ENCODE results near the gene PTH1R.

Gene PTH1R

GRCh38 chr3:46869440-46869839 lies 8.1 kb upstream of the PTH1R start:
- H3K4me1 ChIP-seq (ENCODE audit: control insufficient read depth, insufficient read depth, low read length): peaks cover 13% of the 10 kb centered on the region

GRCh38 chr3:46870651-46871050 lies 6.9 kb upstream of the PTH1R start:
- Histone ChIP-seq H3K36me3 (ENCODE audit: control insufficient read depth, insufficient read depth, low read length) (no peaks in the 10 kb centered on the region), H3K27me3 (ENCODE audit: control insufficient read depth, insufficient read depth, low read length) (peaks cover 4% of the 10 kb centered on the region), H3K4me3 (ENCODE audit: low read length) (no peak overlapping the region), H3K9me3 (ENCODE audit: control insufficient read depth, low read length) (no peaks in the 10 kb centered on the region), H3K9ac (ENCODE audit: low read length) (no peak overlapping the region), H3K4me1 (ENCODE audit: control insufficient read depth, insufficient read depth, low read length) (peaks cover 13% of the 10 kb centered on the region)

More at GRCh38 chr3:46869440-46869839, 8.1 kb upstream of the PTH1R start:
- Histone ChIP-seq H3K9ac (ENCODE audit: low read length) (no peak overlapping the region), H3K4me3 (ENCODE audit: low read length) (no peak overlapping the region), H3K27me3 (ENCODE audit: control insufficient read depth, insufficient read depth, low read length) (peaks cover 4% of the 10 kb centered on the region), H3K9me3 (ENCODE audit: control insufficient read depth, low read length) (no peaks in the 10 kb centered on the region), H3K36me3 (ENCODE audit: control insufficient read depth, insufficient read depth, low read length) (no peaks in the 10 kb centered on the region)

GRCh38 chr3:46871222-46871621 lies 6.3 kb upstream of the PTH1R start:
- no peak overlapping the region for H3K9ac ChIP-seq (ENCODE audit: low read length)
- no peaks in the 10 kb centered on the region for H3K9me3 ChIP-seq (ENCODE audit: control insufficient read depth, low read length)
- peaks cover 4% of the 10 kb centered on the region for H3K27me3 ChIP-seq (ENCODE audit: control insufficient read depth, insufficient read depth, low read length)
- H3K4me3 ChIP-seq (ENCODE audit: low read length): no peak overlapping the region
- peaks cover 13% of the 10 kb centered on the region for H3K4me1 ChIP-seq (ENCODE audit: control insufficient read depth, insufficient read depth, low read length)
- H3K36me3 ChIP-seq (ENCODE audit: control insufficient read depth, insufficient read depth, low read length): no peaks in the 10 kb centered on the region

- Histone ChIP-seq H3K4me1 (ENCODE audit: control insufficient read depth, insufficient read depth, low read length) (no peaks in the 10 kb centered on the region), H3K36me3 (ENCODE audit: control insufficient read depth, insufficient read depth, low read length) (no peaks in the 10 kb centered on the region), H3K9ac (ENCODE audit: low read length) (no peak overlapping the region), H3K27me3 (ENCODE audit: control insufficient read depth, insufficient read depth, low read length) (peaks cover 4% of the 10 kb centered on the region), H3K9me3 (ENCODE audit: control insufficient read depth, low read length) (no peaks in the 10 kb centered on the region), H3K4me3 (ENCODE audit: low read length) (no peak overlapping the region)
Measured at GRCh38 chr3:46873521-46873920, 4.0 kb upstream of the PTH1R start.

GRCh38 chr3:46874430-46874829 lies 3.1 kb upstream of the PTH1R start:
- Histone ChIP-seq H3K36me3 (ENCODE audit: control insufficient read depth, insufficient read depth, low read length) (no peaks in the 10 kb centered on the region), H3K4me1 (ENCODE audit: control insufficient read depth, insufficient read depth, low read length) (no peaks in the 10 kb centered on the region), H3K9ac (ENCODE audit: low read length) (no peak overlapping the region), H3K9me3 (ENCODE audit: control insufficient read depth, low read length) (no peaks in the 10 kb centered on the region), H3K27me3 (ENCODE audit: control insufficient read depth, insufficient read depth, low read length) (peaks cover 4% of the 10 kb centered on the region), H3K4me3 (ENCODE audit: low read length) (no peak overlapping the region)

- peaks cover 12% of the 10 kb centered on the region for H3K27me3 ChIP-seq (ENCODE audit: control insufficient read depth, insufficient read depth, low read length)
- H3K4me3 ChIP-seq (ENCODE audit: low read length): no peak overlapping the region
- H3K9me3 ChIP-seq (ENCODE audit: control insufficient read depth, low read length): no peaks in the 10 kb centered on the region
- no peaks in the 10 kb centered on the region for H3K4me1 ChIP-seq (ENCODE audit: control insufficient read depth, insufficient read depth, low read length)
- no peak overlapping the region for H3K9ac ChIP-seq (ENCODE audit: low read length)
- H3K36me3 ChIP-seq (ENCODE audit: control insufficient read depth, insufficient read depth, low read length): no peaks in the 10 kb centered on the region
Measured at GRCh38 chr3:46875560-46875959, 2.0 kb upstream of the PTH1R start.

- no peak overlapping the region for H3K4me3 ChIP-seq (ENCODE audit: low read length)
- no peaks in the 10 kb centered on the region for H3K9me3 ChIP-seq (ENCODE audit: control insufficient read depth, low read length)
- H3K4me1 ChIP-seq (ENCODE audit: control insufficient read depth, insufficient read depth, low read length): no peaks in the 10 kb centered on the region
- no peaks in the 10 kb centered on the region for H3K36me3 ChIP-seq (ENCODE audit: control insufficient read depth, insufficient read depth, low read length)
- no peak overlapping the region for H3K9ac ChIP-seq (ENCODE audit: low read length)
- peaks cover 19% of the 10 kb centered on the region for H3K27me3 ChIP-seq (ENCODE audit: control insufficient read depth, insufficient read depth, low read length)
Measured at GRCh38 chr3:46876313-46877300, 914 bp upstream of the PTH1R start.

GRCh38 chr3:46878781-46879436 lies 1.4 kb downstream of the PTH1R start:
- Histone ChIP-seq H3K36me3 (ENCODE audit: control insufficient read depth, insufficient read depth, low read length) (no peaks in the 10 kb centered on the region), H3K27me3 (ENCODE audit: control insufficient read depth, insufficient read depth, low read length) (peaks cover 36% of the 10 kb centered on the region), H3K9me3 (ENCODE audit: control insufficient read depth, low read length) (no peaks in the 10 kb centered on the region), H3K4me3 (ENCODE audit: low read length) (no peak overlapping the region), H3K9ac (ENCODE audit: low read length) (no peak overlapping the region), H3K4me1 (ENCODE audit: control insufficient read depth, insufficient read depth, low read length) (no peaks in the 10 kb centered on the region)

- Histone ChIP-seq H3K27me3 (ENCODE audit: control insufficient read depth, insufficient read depth, low read length) (peaks cover 54% of the 10 kb centered on the region), H3K9me3 (ENCODE audit: control insufficient read depth, low read length) (no peaks in the 10 kb centered on the region), H3K36me3 (ENCODE audit: control insufficient read depth, insufficient read depth, low read length) (no peaks in the 10 kb centered on the region), H3K9ac (ENCODE audit: low read length) (no peak overlapping the region), H3K4me1 (ENCODE audit: control insufficient read depth, insufficient read depth, low read length) (no peaks in the 10 kb centered on the region), H3K4me3 (ENCODE audit: low read length) (no peak overlapping the region)
Measured at GRCh38 chr3:46880884-46881595, 3.5 kb downstream of the PTH1R start.

GRCh38 chr3:46881596-46882376 lies 4.3 kb downstream of the PTH1R start:
- Histone ChIP-seq H3K4me3 (ENCODE audit: low read length) (no peak overlapping the region), H3K36me3 (ENCODE audit: control insufficient read depth, insufficient read depth, low read length) (no peaks in the 10 kb centered on the region), H3K9me3 (ENCODE audit: control insufficient read depth, low read length) (no peaks in the 10 kb centered on the region), H3K27me3 (ENCODE audit: control insufficient read depth, insufficient read depth, low read length) (peaks cover 54% of the 10 kb centered on the region), H3K9ac (ENCODE audit: low read length) (no peak overlapping the region), H3K4me1 (ENCODE audit: control insufficient read depth, insufficient read depth, low read length) (no peaks in the 10 kb centered on the region)

GRCh38 chr3:46882377-46883053 lies 5.0 kb downstream of the PTH1R start:
- peaks cover 54% of the 10 kb centered on the region for H3K27me3 ChIP-seq (ENCODE audit: control insufficient read depth, insufficient read depth, low read length)
- H3K4me1 ChIP-seq (ENCODE audit: control insufficient read depth, insufficient read depth, low read length): no peaks in the 10 kb centered on the region
- H3K36me3 ChIP-seq (ENCODE audit: control insufficient read depth, insufficient read depth, low read length): no peaks in the 10 kb centered on the region
- H3K9me3 ChIP-seq (ENCODE audit: control insufficient read depth, low read length): no peaks in the 10 kb centered on the region
- H3K9ac ChIP-seq (ENCODE audit: low read length): no peak overlapping the region
- no peak overlapping the region for H3K4me3 ChIP-seq (ENCODE audit: low read length)

Measured in mucosa of stomach (tissue), 1 donor.